HepG2 (cell line): ENCODE data around the gene IFI35. TPM values are rescaled to one million over a fixed set of nuclear protein-coding genes. Genes with fewer than 3 reads are reported as not detected.

Source experiments
- ATAC-seq: fragments of 200-7000 bp; cut with Tn5 transposase; 3 replicates; pipeline ENCODE4 v1.9.1; 2020; ENCODE audit warnings: mild to moderate bottlenecking, moderate library complexity
- BruUV-seq: library from RNA; stranded (reverse); fragments of 400-500 nt; replicated peaks from 2 replicates; lab custom pipeline; 2021; lab: Mats Ljungman, UMichigan
- CTCF ChIA-PET: fragments of 300-600 bp; formaldehyde crosslinking; extraction: SDS; loops from one replicate; lab custom pipeline; 2021; ENCODE audit warnings: low total read pairs, inconsistent platforms, low intra/inter-chr PET ratio; lab: Yijun Ruan, JAX
- POLR2A ChIA-PET: fragments of 350-600 bp; sonication (Branson Sonifier 250); formaldehyde crosslinking; loops from one replicate; lab custom pipeline; 2020; ENCODE audit warnings: antibody characterized with exemption, inconsistent platforms; lab: Yijun Ruan, JAX
- DNase-seq: peaks from one replicate; pipeline ENCODE4 v3.0.0-alpha.2; 2015; ENCODE audit warnings: low spot score
- FAIRE-seq: peaks from 3 replicates; lab custom pipeline; 2011; peaks lifted over from hg19 to GRCh38; lab: Jason Lieb, UNC
- H2AFZ ChIP-seq: one replicate; pipeline ENCODE4 v1.6.1; 2011; ENCODE audit warnings: low read length, inconsistent platforms
- H3K27ac ChIP-seq: fragments of 300-600 bp; 3 replicates; pipeline ENCODE4 v1.8.0; 2011; ENCODE audit warnings: mixed run types, mild to moderate bottlenecking, mixed read lengths, low read length, inconsistent platforms; ENCODE audit not compliant: insufficient read depth; ENCODE audit errors: extremely low read length
- H3K27me3 ChIP-seq, 2 experiments: fragments of 200-600 bp in 1 of 2; 2 replicates in 1 of 2; 3 replicates in 1 of 2; pipeline versions ENCODE4 v1.6.0 to v1.8.0; 2011; ENCODE audit warnings: low read length in 2 of 2, mild to moderate bottlenecking in 2 of 2, moderate library complexity in 2 of 2, inconsistent platforms in 1 of 2; ENCODE audit not compliant: insufficient read depth in 2 of 2, control insufficient read depth in 1 of 2
- H3K36me3 ChIP-seq, 2 experiments: fragments of 200-600 bp in 1 of 2; replicated peaks in 1 of 2; 2 replicates in 1 of 2; 3 replicates in 1 of 2; pipeline versions ENCODE4 v1.5.1 to v1.8.0; 2011; ENCODE audit warnings: low read length in 2 of 2, inconsistent platforms in 1 of 2; ENCODE audit not compliant: insufficient read depth in 2 of 2, control insufficient read depth in 1 of 2
- H3K4me1 ChIP-seq: 2 replicates; pipeline ENCODE4 v1.5.1; 2012; ENCODE audit warnings: low read length, inconsistent platforms; ENCODE audit not compliant: insufficient read depth
- H3K4me2 ChIP-seq: 2 replicates; pipeline ENCODE4 v1.6.0; 2011; ENCODE audit warnings: low read depth, low read length, inconsistent platforms
- H3K4me3 ChIP-seq, 3 experiments: fragments of 200-600 bp in 1 of 3; sonication (generic), shearing (Covaris generic) in 1 of 3; replicated peaks in 1 of 3; 2 replicates each; pipeline ENCODE4 v1.5.1; 2011 to 2016; ENCODE audit warnings: low read length in 3 of 3, inconsistent platforms in 2 of 3, low read depth in 2 of 3, mild to moderate bottlenecking in 2 of 3, control low read depth in 1 of 3, mixed read lengths in 1 of 3; ENCODE audit not compliant: insufficient read depth in 1 of 3
- H3K79me2 ChIP-seq: one replicate; pipeline ENCODE4 v1.6.1; 2011; ENCODE audit warnings: low read length, inconsistent platforms; ENCODE audit not compliant: insufficient read depth
- H3K9ac ChIP-seq: 2 replicates; pipeline ENCODE4 v1.6.0; 2011; ENCODE audit warnings: mild to moderate bottlenecking, low read depth, low read length, inconsistent platforms; ENCODE audit not compliant: insufficient read depth
- H3K9me3 ChIP-seq: 2 replicates; pipeline ENCODE4 v1.5.1; 2012; ENCODE audit warnings: mild to moderate bottlenecking, low read length
- H4K20me1 ChIP-seq: 2 replicates; pipeline ENCODE4 v1.6.0; 2011; ENCODE audit warnings: inconsistent platforms, mild to moderate bottlenecking, low read length, moderate library complexity; ENCODE audit not compliant: insufficient read depth
- CBX2 ChIP-seq, 2 experiments: fragments of 200-600 bp in 1 of 2; sonication (generic); formaldehyde crosslinking in 1 of 2; IDR thresholded peaks; 2 replicates each; pipeline versions ENCODE4 v1.7.0 to v1.8.1; 2018 to 2022; ENCODE audit warnings: low read depth in 2 of 2, low read length in 1 of 2, mild to moderate bottlenecking in 1 of 2, missing genetic modification reagents in 1 of 2
- DR1 ChIP-seq: sonication (generic); formaldehyde crosslinking; IDR thresholded peaks from 2 replicates; pipeline ENCODE4 v1.8.0; 2021; ENCODE audit warnings: mild to moderate bottlenecking, missing genetic modification reagents, inconsistent platforms
- ELF4 ChIP-seq: sonication (generic); formaldehyde crosslinking; IDR thresholded peaks from 2 replicates; pipeline ENCODE4 v1.5.0; 2020; ENCODE audit warnings: missing genetic modification reagents, mild to moderate bottlenecking, moderate library complexity, borderline replicate concordance
- HCFC1 ChIP-seq: fragments of 150-350 bp; IDR thresholded peaks from 2 replicates; pipeline ENCODE4 v1.6.1; 2014; ENCODE audit warnings: low read depth, low read length
- MYNN ChIP-seq: sonication (generic); formaldehyde crosslinking; IDR thresholded peaks from 2 replicates; pipeline ENCODE4 v1.4.0; 2020; ENCODE audit warnings: mild to moderate bottlenecking, low read depth, missing genetic modification reagents
- SMC3 ChIP-seq: IDR thresholded peaks from 2 replicates; pipeline ENCODE4 v1.6.1; 2011; ENCODE audit warnings: low read length, improper control_type of control experiment
- ZEB1 ChIP-seq: IDR thresholded peaks from 2 replicates; pipeline ENCODE4 v1.6.1; 2012; ENCODE audit warnings: mild to moderate bottlenecking, low read depth, inconsistent platforms; ENCODE audit not compliant: insufficient replicate concordance
- ZNF251 ChIP-seq: sonication (generic); formaldehyde crosslinking; IDR thresholded peaks from 2 replicates; pipeline ENCODE4 v1.9.0; 2021; ENCODE audit warnings: mild to moderate bottlenecking, missing genetic modification reagents
- ZNF281 ChIP-seq: sonication (generic); formaldehyde crosslinking; IDR thresholded peaks from 2 replicates; pipeline ENCODE4 v1.4.0; 2020; ENCODE audit warnings: missing genetic modification reagents, borderline replicate concordance
- ZNF296 ChIP-seq: sonication (generic); formaldehyde crosslinking; conservative IDR thresholded peaks from 2 replicates; pipeline ENCODE4 v1.5.0; 2020; ENCODE audit warnings: mild to moderate bottlenecking, missing genetic modification reagents
- ZNF546 ChIP-seq: sonication (generic); formaldehyde crosslinking; conservative IDR thresholded peaks from 2 replicates; pipeline ENCODE4 v1.8.1; 2023; ENCODE audit warnings: mild to moderate bottlenecking, missing genetic modification reagents
- ZNF572 ChIP-seq: sonication (generic); formaldehyde crosslinking; IDR thresholded peaks from 2 replicates; pipeline ENCODE4 v1.5.1; 2020; ENCODE audit warnings: mild to moderate bottlenecking, missing genetic modification reagents
- ZNF749 ChIP-seq: sonication (generic); formaldehyde crosslinking; IDR thresholded peaks from 2 replicates; pipeline ENCODE4 v1.8.0; 2022; ENCODE audit warnings: mild to moderate bottlenecking, missing genetic modification reagents, moderate library complexity, borderline replicate concordance
- WGBS: methylation state at CpG from one replicate; pipeline ENCODE4 v1.1.6; 2017; ENCODE audit warnings: low lambda C conversion rate; 5-methylcytosine and 5-hydroxymethylcytosine counted together
- in situ Hi-C: cut with HindIII; loops from 2 replicates; pipeline ENCODE4 v1.10.0; 2017; ENCODE audit warnings: low pct_unique_long_range_greater_than_20kb; ENCODE audit not compliant: extremely low pct_ligation_motif_present
- intact Hi-C: fragments of 100-400 bp; cut with micrococcal nuclease; formaldehyde crosslinking; loops from one replicate; pipeline ENCODE4 v1.10.0; 2022; ENCODE audit not compliant: unreplicated experiment
- polyA plus RNA-seq, 8 experiments: library from polyadenylated mRNA; depleted of rRNA in 3 of 8; stranded (reverse) in 7 of 8; unstranded in 1 of 8; fragments of >200 nt; fragmentation: Illumina TruSeq in 4 of 8; extraction: Trizol in 4 of 8; gene quantifications; 2 replicates each; pipeline versions ENCODE4 v1.2.1 to v1.2.3, GENCODE V29; 2011 to 2016; ENCODE audit warnings: low read depth in 4 of 8, missing spikeins in 1 of 8, mixed read lengths in 1 of 8; ENCODE audit not compliant: insufficient read depth in 1 of 8
- total RNA-seq, 5 experiments: library from RNA; depleted of rRNA; stranded (reverse); fragments of >200 nt; fragmentation: Illumina TruSeq; extraction: Trizol; gene quantifications; 2 replicates each; pipeline ENCODE4 v1.2.3, GENCODE V29; 2016; ENCODE audit warnings: low read depth in 1 of 5
- TF ChIP-seq, protein P1 (sequence below): sonication (generic); formaldehyde crosslinking; IDR thresholded peaks from 2 replicates; pipeline ENCODE4 v1.9.0; 2022; ENCODE audit warnings: missing genetic modification reagents, mild to moderate bottlenecking, borderline replicate concordance
- TF ChIP-seq, protein P2 (sequence below): sonication (generic); formaldehyde crosslinking; IDR thresholded peaks from 2 replicates; pipeline ENCODE4 v1.8.1; 2023; ENCODE audit warnings: mild to moderate bottlenecking, missing genetic modification reagents

The IFI35 gene
- total and polyA plus RNA-seq, 2 of the 13 experiments (the other 11 are each of a cell fraction or from before 2014, with no cell fraction given) = 28.9 to 38.1 TPM

GRCh38 chr17:42980766-42981397 is 25.7 kb upstream of the IFI35 start:
- Histone ChIP-seq H3K27me3 (peaks cover 0 to 3% of the 10 kb centered on the region in 2 experiments; a peak in 1 of 5 replicates), H3K27ac (peak overlapping the region; percentile 71), H3K9ac (peak overlapping the region; percentile 78), H3K9me3 (no peaks in the 10 kb centered on the region), H3K36me3 (peaks cover 1 to 13% of the 10 kb centered on the region in 2 experiments; a peak in 3 of 5 replicates), H3K4me1 (peaks cover 44% of the 10 kb centered on the region), H3K4me3 (peak overlapping the region; percentile 77 to 97 (median 91)), H2AFZ (no peak overlapping the region), H4K20me1 (no peaks in the 10 kb centered on the region), H3K4me2 (peak overlapping the region; percentile 94), H3K79me2 (peaks cover 17% of the 10 kb centered on the region)
- CTCF ChIA-PET = no interaction called here
- intact Hi-C loops = loop anchor here (2.0 to 5.0 kb wide), 2 partner anchors 18 to 139 kb away; partner anchors contain the start of genes AOC2 and RPL27
- in situ Hi-C loops = loop anchor here (10.0 kb wide), 1 partner anchor 136 kb away; the partner anchor contains the start of gene AOC2
- ATAC-seq = peak; percentile 83
- peak; percentile 55 for DNase-seq
- BruUV-seq = TSS peak; percentile 78
- under 1% methylated on average over 45 of the region's 67 CpGs for WGBS
- POLR2A ChIA-PET = interaction anchor here (0.6 to 4.3 kb wide), 4 partner anchors 17 to 183 kb away, joined by 3 to 53 read pairs (median 4); partner anchors contain the start of genes CNTD1, COA3 and RPL27
- no peak for FAIRE-seq
- TF ChIP-seq CBX2 (IDR thresholded peaks at IDR 0.05; ENCODE audit: low read depth, low read length) = no peak
- TF ChIP-seq CBX2 (CRISPR knock-in tag; IDR thresholded peaks at IDR 0.05; ENCODE audit: low read depth) = no peak
- no peak for TF ChIP-seq MYNN (CRISPR knock-in tag)
- TF ChIP-seq, protein P1, sequence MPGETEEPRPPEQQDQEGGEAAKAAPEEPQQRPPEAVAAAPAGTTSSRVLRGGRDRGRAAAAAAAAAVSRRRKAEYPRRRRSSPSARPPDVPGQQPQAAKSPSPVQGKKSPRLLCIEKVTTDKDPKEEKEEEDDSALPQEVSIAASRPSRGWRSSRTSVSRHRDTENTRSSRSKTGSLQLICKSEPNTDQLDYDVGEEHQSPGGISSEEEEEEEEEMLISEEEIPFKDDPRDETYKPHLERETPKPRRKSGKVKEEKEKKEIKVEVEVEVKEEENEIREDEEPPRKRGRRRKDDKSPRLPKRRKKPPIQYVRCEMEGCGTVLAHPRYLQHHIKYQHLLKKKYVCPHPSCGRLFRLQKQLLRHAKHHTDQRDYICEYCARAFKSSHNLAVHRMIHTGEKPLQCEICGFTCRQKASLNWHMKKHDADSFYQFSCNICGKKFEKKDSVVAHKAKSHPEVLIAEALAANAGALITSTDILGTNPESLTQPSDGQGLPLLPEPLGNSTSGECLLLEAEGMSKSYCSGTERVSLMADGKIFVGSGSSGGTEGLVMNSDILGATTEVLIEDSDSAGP = peak; percentile 86
- TF ChIP-seq ZNF546 (CRISPR knock-in tag) = 0 out of 2 replicates have a peak, but pooled peaks have one; percentile 44
- TF ChIP-seq HCFC1 = no peak
- peak; percentile 86; the same call in 1 of the 2 replicates for TF ChIP-seq ZNF749 (CRISPR knock-in tag)
- TF ChIP-seq SMC3 = no peak
- peak; percentile 19; the same call in 1 of the 2 replicates for TF ChIP-seq ELF4
- TF ChIP-seq, protein P2, sequence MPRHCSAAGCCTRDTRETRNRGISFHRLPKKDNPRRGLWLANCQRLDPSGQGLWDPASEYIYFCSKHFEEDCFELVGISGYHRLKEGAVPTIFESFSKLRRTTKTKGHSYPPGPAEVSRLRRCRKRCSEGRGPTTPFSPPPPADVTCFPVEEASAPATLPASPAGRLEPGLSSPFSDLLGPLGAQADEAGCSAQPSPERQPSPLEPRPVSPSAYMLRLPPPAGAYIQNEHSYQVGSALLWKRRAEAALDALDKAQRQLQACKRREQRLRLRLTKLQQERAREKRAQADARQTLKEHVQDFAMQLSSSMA (CRISPR knock-in tag) = 0 out of 2 replicates have a peak, but pooled peaks have one; percentile 71
- 0 out of 2 replicates have a peak, but pooled peaks have one; percentile 56 for TF ChIP-seq ZNF296 (CRISPR knock-in tag)
- no peak for TF ChIP-seq ZNF572
- TF ChIP-seq ZEB1 = no peak
- 0 out of 2 replicates have a peak, but pooled peaks have one; percentile 46 for TF ChIP-seq ZNF251 (CRISPR knock-in tag)
- no peak for TF ChIP-seq ZNF281
- TF ChIP-seq DR1 (CRISPR knock-in tag) = no peak
